Thyroid gland (tissue), 4 donors: ENCODE results near the gene RITA1.

Source experiments
- CTCF ChIP-seq, 6 experiments: fragments of 200-600 bp in 3 of 6; fragments of 450-650 bp in 3 of 6; sonication (generic) in 3 of 6; IDR thresholded peaks; one replicate each; pipeline ENCODE4 v1.5.1; 2016 to 2019; ENCODE audit warnings: antibody characterized with exemption in 6 of 6, mild to moderate bottlenecking in 2 of 6, inconsistent platforms in 1 of 6, moderate library complexity in 1 of 6
- POLR2A ChIP-seq, 2 donors: fragments of 450-650 bp; IDR thresholded peaks; one replicate each; pipeline ENCODE4 v1.6.1; 2017; ENCODE audit warnings: antibody characterized with exemption in 2 of 2, mild to moderate bottlenecking in 2 of 2, moderate library complexity in 1 of 2

- TF ChIP-seq CTCF (IDR thresholded peaks at IDR 0.05): no peak
- no peak for TF ChIP-seq POLR2A (IDR thresholded peaks at IDR 0.05)
Observed at GRCh38 chr12:113144806-113145205, 40.7 kb upstream of the RITA1 start.
